DMS114 treated with DMSO at 0.1 percent for 48 hours (cell line): ENCODE results near the gene SLC5A1.

ENCODE experiments used
- DNase-seq: peaks from one replicate; lab custom pipeline; 2025; ENCODE audit not compliant: unreplicated experiment; lab: John Stamatoyannopoulos, UW

SLC5A1 gene

DNA sequence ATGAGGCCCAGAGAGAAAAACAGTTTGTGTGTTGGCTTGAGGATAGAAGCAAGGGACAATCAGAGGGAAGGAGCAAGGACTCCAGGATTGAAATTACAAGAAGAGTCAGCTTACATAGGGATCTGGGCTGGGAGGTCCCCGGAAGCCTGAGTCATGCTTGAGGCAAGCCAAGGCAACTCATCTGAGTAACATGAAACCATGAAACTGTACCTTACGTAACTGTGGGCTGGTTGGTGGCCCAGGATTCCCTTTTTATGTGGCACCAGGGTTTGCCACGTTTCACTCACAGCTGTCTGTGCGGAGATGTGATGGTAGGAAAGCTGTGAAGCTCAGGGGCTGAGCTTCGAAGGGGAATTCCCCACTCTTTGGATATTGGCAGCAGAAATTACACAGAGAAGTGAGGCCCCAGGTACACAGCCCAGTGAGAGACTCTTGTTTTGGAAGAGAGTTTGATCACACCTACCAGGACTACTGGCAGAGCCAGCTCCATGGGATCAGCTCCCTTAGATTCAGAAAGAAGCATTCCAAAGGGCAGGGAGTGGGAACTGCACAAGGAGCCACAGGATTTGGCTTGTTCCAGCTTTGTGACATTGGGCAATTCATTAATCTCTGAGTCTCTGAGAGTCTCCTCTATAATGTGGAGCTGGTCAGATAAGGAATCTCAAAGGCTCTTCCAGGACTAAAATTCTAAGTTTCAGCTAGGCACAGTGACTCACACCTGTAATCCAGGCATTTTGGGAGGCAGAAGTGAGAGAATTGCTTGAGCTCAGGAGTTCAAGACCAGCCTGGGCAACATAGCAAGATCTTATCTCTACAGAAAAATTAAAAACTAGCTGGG, 7.8 kb downstream of the SLC5A1 start:
- no peak for DNase-seq

DNA sequence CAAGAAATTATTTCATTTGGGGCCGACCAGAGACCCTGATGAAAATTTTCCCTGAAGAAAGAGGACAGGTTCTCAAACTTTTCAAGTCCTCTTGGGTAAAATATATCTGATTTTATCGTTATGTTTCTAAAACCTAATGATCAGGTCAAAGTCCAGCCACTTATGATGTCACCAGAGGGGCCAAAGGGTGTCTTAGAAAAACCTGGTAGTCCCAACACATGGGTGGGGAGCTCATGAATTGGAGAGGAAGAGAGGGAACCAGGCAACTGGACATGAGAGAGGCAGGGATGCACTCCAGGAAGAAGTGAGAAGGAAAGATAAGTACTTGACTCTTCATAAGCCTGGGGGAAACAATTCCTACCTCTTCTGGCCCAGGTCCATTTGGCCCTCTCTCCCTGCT, 9.2 kb downstream of the SLC5A1 start:
- no peak for DNase-seq

DNA sequence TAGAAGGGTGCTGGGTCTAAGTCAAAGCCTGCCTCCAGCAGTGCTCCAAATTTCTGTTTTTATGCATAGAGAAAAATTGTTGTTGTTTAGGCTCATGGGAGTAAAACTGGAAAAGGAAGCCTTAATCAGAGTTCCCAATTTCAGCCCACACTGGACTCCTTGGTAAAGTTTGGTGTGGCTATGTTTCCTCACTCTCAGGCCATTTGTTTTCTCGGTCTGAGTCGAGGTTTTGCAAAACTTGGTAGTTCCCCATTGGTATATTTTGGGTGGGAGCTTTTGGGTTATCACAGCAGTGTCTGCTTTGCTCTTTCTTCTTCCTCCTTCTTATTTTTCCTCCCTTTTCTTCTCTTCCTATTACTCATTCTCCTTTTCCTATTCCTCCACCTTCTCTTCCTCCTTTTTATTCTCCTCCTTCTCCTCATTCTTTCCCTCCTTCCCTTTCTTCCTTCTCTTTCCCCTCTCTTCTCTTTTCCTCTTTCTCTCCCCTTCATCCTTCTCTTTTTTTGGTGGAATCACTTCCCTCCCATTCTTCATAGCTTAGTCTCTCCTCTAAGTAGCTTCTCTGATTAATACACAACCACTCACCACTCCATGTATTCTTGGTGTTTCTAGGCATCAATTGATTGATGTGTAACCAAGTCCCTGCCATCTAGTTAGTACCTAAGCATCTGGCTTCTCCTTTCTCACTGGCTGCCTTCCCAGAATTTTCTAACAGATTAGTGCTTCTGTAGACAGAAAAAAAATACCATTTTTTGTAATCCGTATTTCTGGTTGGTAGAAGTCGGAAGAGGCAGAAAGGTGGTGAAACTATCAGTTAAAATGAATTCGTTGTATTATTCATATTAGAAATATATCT, 10.1 kb downstream of the SLC5A1 start:
- no peak for DNase-seq

DNA sequence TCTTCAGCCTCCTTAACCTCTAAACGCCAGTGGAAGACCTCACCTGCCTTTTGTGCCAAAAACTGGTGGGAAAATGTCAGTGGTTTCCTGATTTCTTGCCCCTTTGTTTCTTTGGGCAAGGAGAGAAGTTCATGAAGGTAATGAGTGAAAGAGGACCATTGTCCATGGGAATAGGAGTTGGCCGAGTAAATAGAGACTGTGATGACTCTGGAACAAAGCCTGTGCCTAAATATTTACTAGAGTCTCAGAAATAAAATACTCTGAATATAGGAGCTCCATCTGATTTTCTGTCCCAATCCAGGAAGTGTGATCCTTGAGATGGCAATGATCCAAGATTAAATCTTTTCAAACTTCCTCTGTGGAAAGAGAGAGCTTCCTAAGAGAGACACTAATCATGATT, 12.0 kb downstream of the SLC5A1 start:
- DNase-seq, result no peak

DNA sequence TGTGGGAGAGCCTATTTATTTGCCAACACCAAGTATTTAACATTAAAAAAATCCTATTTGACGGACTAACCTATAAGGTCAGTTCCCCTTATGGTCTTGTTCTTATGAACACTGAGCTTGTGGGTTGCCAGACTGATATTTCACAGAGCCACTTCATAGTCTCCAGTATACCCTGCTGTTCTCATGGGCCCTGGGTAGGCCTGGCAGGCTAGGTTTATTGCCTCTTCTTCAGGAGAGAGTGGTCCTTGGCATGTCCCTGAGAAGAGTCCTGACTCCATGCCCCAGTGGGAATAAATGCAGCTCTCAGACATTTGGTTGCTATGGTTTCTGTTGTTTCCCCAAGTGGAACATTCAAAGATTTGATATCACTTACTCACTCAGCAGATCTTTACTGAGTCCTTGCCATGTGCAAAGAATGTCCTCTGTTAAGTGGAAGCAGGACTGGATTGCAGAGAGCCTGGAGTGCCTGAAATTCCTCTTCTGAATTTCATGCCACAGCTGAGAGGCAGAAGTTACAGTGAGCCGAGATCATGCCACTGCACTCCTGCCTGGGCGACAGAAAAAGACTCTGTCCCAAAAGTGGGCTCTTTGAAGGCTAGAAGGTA, 15.7 kb downstream of the SLC5A1 start:
- no peak for DNase-seq

DNA sequence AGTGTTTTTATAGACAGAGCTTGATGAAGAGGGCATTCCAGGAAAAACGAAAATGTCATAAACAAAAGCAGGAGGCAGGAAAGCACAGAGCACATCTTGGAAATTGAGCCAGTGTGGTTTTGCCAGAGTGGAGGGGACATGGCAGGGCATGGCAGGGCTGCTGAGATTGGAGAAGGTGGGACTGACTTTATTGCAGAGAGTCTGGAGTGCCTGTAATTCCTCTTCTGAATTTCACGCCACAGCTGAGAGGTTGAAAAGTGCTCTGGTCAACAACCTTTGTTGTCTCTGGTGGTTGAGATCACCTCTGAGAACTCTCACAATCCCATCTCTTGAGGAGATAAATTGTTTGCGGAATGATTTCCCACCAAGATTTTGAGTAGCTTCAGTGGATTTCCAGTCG, 16.4 kb downstream of the SLC5A1 start:
- no peak for DNase-seq

DNA sequence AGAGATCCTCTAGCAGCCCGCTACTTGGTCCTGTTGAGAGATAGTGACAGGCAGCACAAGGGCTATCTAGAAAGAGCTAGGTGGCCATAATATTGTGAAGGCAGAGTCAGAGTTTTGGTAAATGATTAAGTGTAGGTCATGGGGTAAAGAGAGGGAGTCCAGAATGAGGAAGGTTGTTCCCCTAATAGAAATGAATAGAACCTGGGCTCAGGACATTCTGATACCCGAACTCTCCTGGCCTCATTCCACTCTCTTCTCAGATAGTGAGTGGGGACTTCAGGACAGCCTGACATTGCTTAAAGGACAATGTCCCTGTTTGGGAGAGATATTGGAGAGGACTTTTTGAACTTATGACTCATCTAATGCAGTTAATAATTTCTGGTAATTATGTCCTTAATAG, 20.6 kb downstream of the SLC5A1 start:
- DNase-seq, result no peak

DNA sequence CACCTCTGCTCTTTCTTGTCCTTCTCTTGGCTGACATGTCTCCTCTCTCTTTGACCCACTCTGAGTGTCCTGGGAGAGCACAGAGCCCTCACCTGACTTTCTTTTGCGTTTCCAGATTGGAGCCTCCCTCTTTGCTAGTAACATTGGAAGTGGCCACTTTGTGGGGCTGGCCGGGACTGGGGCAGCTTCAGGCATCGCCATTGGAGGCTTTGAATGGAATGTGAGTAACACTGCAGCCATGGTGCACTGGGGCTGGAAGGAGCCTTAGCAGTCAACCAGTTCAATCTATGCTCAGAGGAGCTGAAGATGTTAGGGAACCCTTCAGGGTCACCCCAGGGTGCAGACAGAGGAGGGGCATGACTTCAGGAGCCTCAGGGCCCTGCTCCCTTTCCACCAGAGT, 23.8 kb downstream of the SLC5A1 start:
- DNase-seq, result no peak

DNA sequence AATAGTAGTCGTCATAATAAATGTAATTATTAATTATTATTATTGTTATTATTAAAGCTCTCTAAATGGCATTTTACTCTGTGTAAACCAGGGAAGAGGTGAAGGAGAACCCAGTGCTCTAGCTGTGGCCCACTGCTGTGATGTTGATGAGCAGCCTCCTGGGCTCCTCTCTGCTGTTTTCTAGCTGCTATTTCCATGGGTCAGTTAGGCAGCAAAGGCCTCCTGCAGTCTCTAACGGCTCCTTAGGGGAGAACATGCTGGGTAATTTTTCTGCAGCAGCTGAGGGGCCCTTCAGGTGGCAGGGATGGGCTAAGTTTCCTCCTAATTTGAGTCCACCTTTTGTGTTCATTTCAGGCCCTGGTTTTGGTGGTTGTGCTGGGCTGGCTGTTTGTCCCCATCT, 24.6 kb downstream of the SLC5A1 start:
- no peak for DNase-seq

DNA sequence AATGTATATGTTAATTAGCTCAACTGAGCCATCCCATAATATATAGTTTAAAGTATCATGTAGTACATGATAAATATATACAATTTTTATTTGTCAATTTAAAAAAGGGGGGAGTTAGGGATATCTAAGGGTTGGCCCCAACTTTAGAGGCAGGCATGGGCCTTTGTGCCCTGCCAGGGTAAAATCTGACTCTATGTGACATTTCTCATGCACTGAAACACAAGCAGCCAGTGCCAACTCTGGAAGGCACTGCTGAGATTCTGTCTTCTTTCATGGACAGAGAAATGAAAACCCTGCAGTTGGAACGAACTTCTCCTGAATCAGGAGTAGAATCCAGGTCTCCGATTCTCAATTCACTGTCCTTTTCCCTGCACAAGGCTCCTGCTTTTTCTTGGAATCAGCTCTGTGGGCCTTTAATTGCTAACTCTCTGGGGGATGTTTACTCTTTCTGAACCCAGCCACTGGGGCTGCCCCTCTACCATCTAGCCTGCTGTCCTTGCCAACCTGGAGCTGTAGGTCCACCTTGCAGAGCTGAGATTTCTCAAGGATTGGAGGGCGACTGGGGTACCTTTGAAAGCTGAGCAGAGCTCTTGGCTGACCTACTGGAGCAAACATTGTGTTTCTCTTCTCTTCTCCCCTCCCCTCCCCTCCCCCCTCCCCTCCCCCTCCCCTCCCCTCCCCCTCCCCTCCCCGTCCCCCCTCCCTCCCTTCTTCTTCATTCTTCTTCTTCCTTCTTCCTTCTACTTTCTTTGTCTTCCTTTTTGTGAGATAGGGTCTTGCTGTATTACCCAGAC, 26.7 kb downstream of the SLC5A1 start:
- no peak for DNase-seq

DNA sequence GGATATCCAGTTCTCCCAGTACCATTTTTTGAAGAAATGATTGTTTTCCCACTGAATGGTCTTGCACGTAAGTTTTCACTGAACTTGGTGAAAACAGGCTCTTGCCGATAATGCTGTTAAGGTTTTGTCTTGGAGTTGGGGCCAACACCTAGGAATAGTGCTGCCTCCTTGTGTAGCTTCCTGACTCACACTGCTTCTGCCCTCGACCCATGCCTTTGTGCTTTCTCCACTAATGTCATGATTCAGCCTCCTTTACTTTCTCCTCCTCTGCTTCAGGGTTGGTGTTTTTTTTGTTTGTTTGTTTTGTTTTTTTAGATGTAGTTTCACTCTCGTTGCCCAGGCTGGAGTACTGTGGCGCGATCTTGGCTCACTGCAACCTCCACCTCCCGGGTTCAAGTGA, 30.2 kb downstream of the SLC5A1 start:
- DNase-seq, result no peak

DNA sequence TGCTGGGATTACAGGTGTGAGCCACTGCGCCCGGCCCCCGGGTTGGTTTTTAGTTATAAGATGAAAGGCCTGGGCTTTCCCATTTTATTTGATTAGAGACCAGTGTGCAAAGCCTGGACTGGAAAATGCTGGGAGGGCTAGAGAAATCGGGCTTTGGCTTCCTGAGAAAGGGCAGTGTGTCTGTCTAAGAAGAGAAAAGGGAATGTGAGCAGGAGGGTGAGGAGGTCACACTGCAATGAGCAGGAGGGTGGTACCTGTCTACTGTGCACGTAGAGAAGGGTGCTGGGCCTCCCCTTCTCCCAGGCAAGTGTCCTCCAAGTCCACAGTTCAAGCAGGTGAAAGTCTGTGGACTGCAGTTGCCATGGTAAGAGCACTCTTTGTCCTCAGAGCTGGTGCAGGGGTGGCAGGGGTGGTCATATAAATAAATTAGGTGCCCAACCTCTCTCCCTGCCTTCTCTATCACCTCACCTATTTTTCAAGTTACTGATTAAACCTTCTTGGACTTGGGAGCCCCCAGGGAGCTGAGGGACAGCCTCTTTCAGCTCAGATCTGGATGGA, 30.8 kb downstream of the SLC5A1 start:
- no peak for DNase-seq

DNA sequence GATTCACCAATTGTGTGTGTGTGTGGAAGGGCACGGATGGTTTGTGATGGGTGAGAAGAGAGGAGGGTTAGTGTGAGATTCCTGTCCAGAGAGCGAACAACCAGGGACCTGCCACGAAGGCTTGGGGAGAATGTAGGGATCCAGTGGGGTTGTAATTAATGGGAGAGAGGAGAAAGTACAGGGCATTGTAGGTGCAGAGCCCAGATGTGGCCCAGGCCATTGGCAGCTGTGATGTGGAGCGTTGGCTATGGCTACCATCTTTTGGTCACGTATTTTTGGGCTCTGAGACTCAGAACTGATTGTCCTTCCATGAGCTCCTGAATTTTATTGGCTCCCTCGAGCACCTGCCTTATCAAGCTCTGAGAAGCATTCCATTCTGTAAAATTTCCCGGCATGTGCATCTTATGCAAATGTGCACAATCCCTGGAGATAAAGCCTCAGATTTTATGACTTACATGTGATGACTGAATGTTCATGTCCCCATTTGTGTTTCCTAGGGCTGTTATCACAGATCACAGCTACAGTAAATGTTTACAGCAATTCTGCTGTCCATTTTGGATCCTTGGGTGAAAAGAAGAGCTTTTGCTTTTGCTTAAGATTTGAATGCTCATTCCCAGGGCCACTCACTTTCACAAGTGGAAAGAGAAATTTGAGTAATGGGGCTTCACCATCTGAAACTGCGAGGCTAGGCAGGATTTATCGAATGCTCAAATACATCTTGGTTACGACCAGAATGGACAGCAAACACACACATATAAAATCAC, 33.1 kb downstream of the SLC5A1 start:
- no peak for DNase-seq

DNA sequence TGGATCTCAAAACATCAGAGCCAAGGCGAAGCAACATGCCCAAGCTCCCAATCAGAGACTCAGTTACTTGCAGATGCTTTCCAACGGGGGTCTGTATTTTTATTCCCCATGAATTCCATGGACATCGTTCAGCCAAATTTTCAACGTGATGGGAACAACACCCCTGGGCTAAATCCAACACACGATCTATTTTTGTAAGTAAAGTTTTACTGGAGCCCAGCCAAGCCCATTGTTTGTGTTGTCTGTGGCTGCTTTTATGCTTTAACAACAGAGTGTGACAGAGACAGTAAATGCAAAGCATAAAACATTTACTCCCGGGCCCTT, 33.7 kb downstream of the SLC5A1 start:
- DNase-seq, result no peak

DNA sequence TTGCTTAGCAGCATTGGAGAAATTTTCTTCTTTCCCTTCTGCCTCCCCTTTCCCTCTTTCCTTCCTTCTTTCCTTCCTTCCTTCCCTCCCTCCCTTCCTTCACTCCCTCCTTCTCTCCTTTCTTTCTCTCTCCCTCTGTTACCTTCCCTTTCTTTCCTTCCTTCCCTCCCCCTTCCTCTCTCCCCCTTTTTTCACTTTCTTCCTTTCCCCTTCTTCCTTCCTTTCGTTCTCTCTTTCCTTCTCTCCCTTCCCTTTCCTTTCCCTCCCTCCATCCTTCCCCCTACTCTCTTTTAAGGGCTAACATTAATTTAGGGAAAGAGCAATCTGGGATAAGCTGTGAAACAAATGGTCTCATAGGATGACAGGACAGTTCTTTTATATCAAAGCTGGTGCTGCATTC, 34.1 kb downstream of the SLC5A1 start:
- DNase-seq, result no peak

DNA sequence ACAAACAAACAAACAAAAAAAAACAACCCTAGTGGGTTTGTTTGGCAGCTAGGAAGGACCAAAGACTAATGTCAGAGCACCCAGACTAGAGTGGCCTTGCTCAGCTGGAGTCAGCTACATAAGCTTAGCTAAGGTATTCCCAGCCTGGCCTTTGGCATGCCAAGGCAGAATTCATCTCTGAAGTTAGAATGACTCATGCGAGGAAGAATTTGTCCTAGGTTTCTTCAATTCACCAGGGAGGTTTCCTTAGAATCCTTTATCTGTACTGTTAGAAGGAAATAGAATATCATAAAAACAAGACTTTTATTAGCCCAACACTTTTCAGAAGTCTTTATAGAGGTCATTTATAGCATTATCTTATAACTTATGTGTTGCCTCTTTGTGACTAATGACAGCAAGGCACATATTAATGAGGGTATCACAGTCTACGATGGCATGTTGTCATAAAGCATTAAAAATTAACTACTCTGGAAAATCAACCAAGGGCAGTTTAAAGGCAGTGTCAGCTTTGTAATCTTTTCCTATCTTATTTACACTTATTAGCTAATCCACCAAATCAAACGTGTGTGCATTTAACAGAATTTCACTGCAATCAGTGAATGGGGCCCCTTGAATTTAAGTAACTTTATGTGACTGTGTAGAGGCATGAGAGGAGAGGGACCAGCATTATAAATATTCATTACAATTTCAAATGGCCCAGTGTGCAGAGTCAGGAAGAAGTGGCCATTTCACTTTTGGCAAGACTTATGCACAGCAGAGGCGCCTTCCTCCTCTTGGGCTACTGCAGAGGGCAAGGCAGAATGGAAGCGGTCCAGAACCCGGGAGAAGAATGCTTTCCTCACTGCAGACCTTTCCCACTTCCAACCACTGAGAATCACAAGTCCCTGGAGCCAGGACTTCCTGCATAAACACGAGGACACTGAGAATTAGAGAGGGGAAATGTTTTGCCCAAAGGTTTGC, 36.3 kb downstream of the SLC5A1 start:
- no peak for DNase-seq

DNA sequence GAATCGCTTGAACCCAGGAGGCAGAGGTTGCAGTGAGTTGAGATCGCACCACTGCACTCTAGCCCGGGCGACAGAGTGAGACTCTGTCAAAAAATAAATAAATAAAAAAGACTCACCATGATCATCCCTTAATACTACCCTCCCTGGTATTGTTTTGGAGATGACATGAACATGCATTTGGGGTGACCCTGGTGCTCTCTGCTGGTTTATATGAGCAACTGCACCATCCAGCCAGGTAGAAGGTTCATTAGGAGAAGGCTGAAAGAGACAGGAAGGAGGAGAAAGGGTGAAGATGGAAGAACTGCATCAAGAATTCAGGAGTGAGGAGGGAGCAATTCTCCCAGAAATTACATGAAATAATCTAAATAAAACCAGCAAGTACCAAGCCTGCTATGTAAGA, 37.8 kb downstream of the SLC5A1 start:
- DNase-seq, result peak; percentile 39

DNA sequence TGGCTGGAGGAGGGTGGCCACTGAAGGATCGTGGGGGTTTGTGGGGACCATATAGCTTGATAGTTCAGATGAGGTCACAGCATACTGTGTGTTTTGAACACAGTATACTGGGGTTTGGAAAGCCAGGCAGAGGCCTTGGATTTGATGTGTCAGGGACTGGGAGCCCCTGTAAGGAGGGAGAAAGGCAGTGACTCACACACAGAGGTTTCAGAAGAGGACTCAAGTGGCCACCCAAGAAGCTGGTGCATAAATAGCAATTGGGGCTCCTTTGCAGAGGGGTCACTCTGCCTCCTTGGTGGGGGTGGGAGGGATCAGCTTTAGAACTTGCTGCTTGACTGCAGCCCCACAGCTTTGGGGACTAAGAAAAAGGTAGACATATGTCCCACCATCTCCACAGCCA, 39.3 kb downstream of the SLC5A1 start:
- no peak for DNase-seq

DNA sequence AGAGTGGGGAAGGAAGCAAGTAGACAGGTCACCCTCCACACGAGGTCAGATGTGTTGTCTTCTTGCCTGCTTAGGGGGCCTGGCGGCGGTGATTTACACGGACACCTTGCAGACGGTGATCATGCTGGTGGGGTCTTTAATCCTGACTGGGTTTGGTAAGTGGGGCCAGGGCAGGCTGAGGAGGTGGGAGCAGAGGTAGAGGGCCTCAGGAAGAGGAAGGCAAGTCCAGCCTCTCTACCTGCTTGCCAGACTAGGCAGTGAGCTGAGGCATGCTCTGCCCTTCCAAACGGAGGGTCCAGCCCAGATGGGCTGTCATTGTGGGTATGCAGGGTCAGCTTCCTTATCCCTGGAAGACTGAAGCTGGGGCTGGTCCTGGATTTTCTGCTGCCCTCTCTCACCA, 39.9 kb downstream of the SLC5A1 start:
- no peak for DNase-seq
